SK-N-SH (cell line): ENCODE data around the gene PSMD13. TPM values are rescaled to one million over a fixed set of nuclear protein-coding genes. Genes with fewer than 3 reads are reported as not detected.

Experiments
- CTCF ChIA-PET: fragments of 300-600, 350-600 bp; formaldehyde crosslinking; extraction: SDS; loops from one replicate; lab custom pipeline; 2021; lab: Yijun Ruan, JAX
- POLR2A ChIA-PET: fragments of 350-600 bp; sonication (Branson Sonifier 250); formaldehyde crosslinking; extraction: SDS; loops from one replicate; lab custom pipeline; 2020; ENCODE audit warnings: antibody characterized with exemption, inconsistent platforms; lab: Yijun Ruan, JAX
- DNase-seq: peaks from one replicate; pipeline ENCODE4 v3.0.0; 2012
- H2AFZ ChIP-seq: fragments of 200-600 bp; sonication (generic); 2 replicates; pipeline ENCODE4 v1.8.1; 2016; ENCODE audit warnings: antibody characterized with exemption, mild to moderate bottlenecking, low read depth
- H3F3A ChIP-seq: fragments of 200-600 bp; sonication (generic); replicated peaks from 2 replicates; pipeline ENCODE3; 2016; ENCODE audit warnings: antibody characterized with exemption, mild to moderate bottlenecking; ENCODE audit not compliant: insufficient read depth
- H3K27ac ChIP-seq, 2 experiments: fragments of 200-500 bp in 1 of 2; fragments of 200-600 bp in 1 of 2; sonication (Bioruptor generic) in 1 of 2; sonication (generic), shearing (Covaris generic) in 1 of 2; 2 replicates each; pipeline versions ENCODE4 v1.5.1 to v1.6.1; 2014 to 2016; ENCODE audit warnings: low read depth in 2 of 2, inconsistent platforms in 1 of 2, low read length in 1 of 2, mild to moderate bottlenecking in 1 of 2, mixed read lengths in 1 of 2
- H3K27me3 ChIP-seq: fragments of 200-600 bp; sonication (generic), shearing (Covaris generic); 2 replicates; pipeline ENCODE4 v1.6.1; 2016; ENCODE audit warnings: mixed run types; ENCODE audit not compliant: insufficient read depth
- H3K36me3 ChIP-seq, 2 experiments: fragments of 200-500 bp in 1 of 2; fragments of 200-600 bp in 1 of 2; sonication (Bioruptor generic) in 1 of 2; sonication (generic) in 1 of 2; replicated peaks in 1 of 2; 2 replicates each; pipeline versions ENCODE3 to v1.5.1; 2014 to 2016; ENCODE audit warnings: low read length in 1 of 2, mild to moderate bottlenecking in 1 of 2; ENCODE audit not compliant: insufficient read depth in 2 of 2, control insufficient read depth in 1 of 2
- H3K4me1 ChIP-seq, 2 experiments: fragments of 200-500 bp in 1 of 2; fragments of 200-600 bp in 1 of 2; sonication (Bioruptor generic) in 1 of 2; sonication (generic), shearing (Covaris generic) in 1 of 2; 2 replicates each; pipeline versions ENCODE4 v1.5.1 to v1.6.1; 2014 to 2016; ENCODE audit warnings: low read depth in 1 of 2, low read length in 1 of 2, mixed run types in 1 of 2; ENCODE audit not compliant: insufficient read depth in 2 of 2, control insufficient read depth in 1 of 2
- H3K4me2 ChIP-seq: fragments of 200-600 bp; sonication (generic), shearing (Covaris generic); 2 replicates; pipeline ENCODE4 v1.6.1; 2017; ENCODE audit warnings: mixed run types
- H3K4me3 ChIP-seq, 2 experiments: fragments of 200-500 bp in 1 of 2; fragments of 200-600 bp in 1 of 2; sonication (Bioruptor generic) in 1 of 2; sonication (generic), shearing (Covaris generic) in 1 of 2; 2 replicates each; pipeline versions ENCODE4 v1.5.1 to v1.8.1; 2014 to 2016; ENCODE audit warnings: low read depth in 2 of 2, inconsistent platforms in 1 of 2, low read length in 1 of 2, mild to moderate bottlenecking in 1 of 2, mixed read lengths in 1 of 2, moderate library complexity in 1 of 2
- H3K79me2 ChIP-seq: fragments of 200-600 bp; sonication (generic); 2 replicates; pipeline ENCODE4 v1.8.1; 2017; ENCODE audit warnings: mild to moderate bottlenecking; ENCODE audit not compliant: insufficient read depth
- H3K9ac ChIP-seq: fragments of 200-600 bp; sonication (generic); 2 replicates; pipeline ENCODE4 v1.6.1; 2017; ENCODE audit warnings: mixed run types
- H3K9me2 ChIP-seq: fragments of 200-600 bp; sonication (generic); 2 replicates; pipeline ENCODE4 v1.6.1; 2017; ENCODE audit warnings: mixed run types
- H3K9me3 ChIP-seq: fragments of 200-600 bp; sonication (generic); 2 replicates; pipeline ENCODE4 v1.6.1; 2017; ENCODE audit warnings: mixed run types, mild to moderate bottlenecking, moderate library complexity
- H4K20me1 ChIP-seq: fragments of 200-600 bp; sonication (generic); 2 replicates; pipeline ENCODE4 v1.6.1; 2017; ENCODE audit warnings: mild to moderate bottlenecking, mixed run types; ENCODE audit not compliant: insufficient read depth
- CHD2 ChIP-seq: fragments of 150-350 bp; IDR thresholded peaks from 2 replicates; pipeline ENCODE4 v1.6.1; 2018; ENCODE audit warnings: low read length; ENCODE audit not compliant: partially characterized antibody
- ELF1 ChIP-seq: IDR thresholded peaks from 2 replicates; pipeline ENCODE4 v1.4.0; 2012
- EZH2phosphoT487 ChIP-seq: fragments of 200-600 bp; sonication (generic); IDR thresholded peaks from 2 replicates; pipeline ENCODE4 v1.6.1; 2017; ENCODE audit warnings: low read depth, mixed run types, mild to moderate bottlenecking, antibody characterized with exemption, moderate library complexity, borderline replicate concordance
- FOSL2 ChIP-seq: IDR thresholded peaks from 2 replicates; pipeline ENCODE4 v1.4.0; 2012; ENCODE audit warnings: low read depth, mild to moderate bottlenecking, moderate library complexity, borderline replicate concordance
- JUND ChIP-seq: IDR thresholded peaks from 2 replicates; pipeline ENCODE4 v1.4.0; 2012
- MXI1 ChIP-seq: IDR thresholded peaks from 2 replicates; pipeline ENCODE4 v1.6.1; 2012; ENCODE audit warnings: mild to moderate bottlenecking, low read depth, low read length, improper control_type of control experiment
- NFIC ChIP-seq: IDR thresholded peaks from 2 replicates; pipeline ENCODE4 v1.4.0; 2012; ENCODE audit warnings: borderline replicate concordance
- POLR2AphosphoS5 ChIP-seq: IDR thresholded peaks from 2 replicates; pipeline ENCODE4 v1.6.1; 2012; ENCODE audit warnings: low read depth, low read length
- RAD21 ChIP-seq: IDR thresholded peaks from 2 replicates; pipeline ENCODE4 v1.6.1; 2012; ENCODE audit warnings: mild to moderate bottlenecking, low read length
- RCOR1 ChIP-seq: fragments of 150-350 bp; IDR thresholded peaks from 2 replicates; pipeline ENCODE4 v1.6.1; 2017; ENCODE audit warnings: antibody characterized with exemption, low read length
- SMC3 ChIP-seq: IDR thresholded peaks from 2 replicates; pipeline ENCODE4 v1.6.1; 2012; ENCODE audit warnings: low read depth, low read length, improper control_type of control experiment
- WGBS: methylation state at CpG from one replicate; pipeline ENCODE4 v1.1.6; 2017; ENCODE audit warnings: low lambda C conversion rate; 5-methylcytosine and 5-hydroxymethylcytosine counted together
- polyA plus RNA-seq, 3 experiments: library from polyadenylated mRNA; depleted of rRNA; stranded (reverse); fragments of >200 nt; gene quantifications; 2 replicates each; pipeline ENCODE4 v1.2.3, GENCODE V29; 2012
- TF ChIP-seq, protein P1 (sequence below): IDR thresholded peaks from 2 replicates; pipeline ENCODE4 v1.6.1; 2012; ENCODE audit warnings: mild to moderate bottlenecking, low read depth, low read length, moderate library complexity

Gene PSMD13
- polyA plus RNA-seq, 1 of the 3 experiments (the other 2 are of a cell fraction) = 196 TPM

DNA sequence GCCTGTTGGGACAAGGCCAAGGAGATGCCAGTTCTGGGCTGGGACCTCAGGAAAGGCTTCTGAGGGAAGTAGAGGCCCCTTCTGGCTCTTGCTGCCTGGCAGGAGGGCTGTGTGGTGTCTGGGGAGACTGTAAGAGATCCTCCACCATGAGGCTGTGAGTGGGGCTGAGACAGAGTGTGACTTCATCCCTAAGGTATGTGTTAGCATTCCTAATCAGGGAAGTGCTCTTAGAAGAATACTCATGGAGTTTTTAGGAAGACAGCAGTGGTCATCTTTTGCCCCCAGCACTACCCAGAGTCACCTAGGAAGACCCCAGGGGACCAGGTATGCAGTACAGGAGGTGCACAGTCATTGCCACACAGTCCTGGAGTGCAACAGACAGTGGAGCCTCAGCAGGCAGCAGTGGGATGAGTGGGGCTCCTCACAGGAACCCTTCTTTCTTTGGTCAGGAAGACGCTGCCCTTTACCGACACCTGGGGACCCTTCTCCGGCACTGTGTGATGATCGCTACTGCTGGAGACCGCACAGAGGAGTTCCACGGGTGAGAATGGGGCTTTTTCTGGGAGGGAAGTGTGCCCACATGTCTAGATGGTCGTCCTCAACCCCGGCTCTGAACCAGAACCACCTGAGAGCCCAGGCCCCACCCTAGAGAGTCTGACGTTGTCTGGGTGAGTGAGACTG is 26.5 kb upstream of the PSMD13 start:
- Histone ChIP-seq H3K4me3 (peak overlapping the region; percentile 78 to 97; a peak in 3 of 4 replicates), H3F3A (peaks cover 17% of the 10 kb centered on the region), H2AFZ (no peak overlapping the region), H3K27ac (peak overlapping the region in 1 of 2 experiments; percentile 99; a peak in 3 of 4 replicates), H3K4me1 (peaks cover 15 to 32% of the 10 kb centered on the region in 2 experiments; a peak in 3 of 4 replicates), H3K9ac (peak overlapping the region; percentile 99), H3K9me3 (no peaks in the 10 kb centered on the region), H3K27me3 (no peaks in the 10 kb centered on the region), H3K9me2 (no peaks in the 10 kb centered on the region), H3K36me3 (peaks cover 45 to 56% of the 10 kb centered on the region in 2 experiments), H4K20me1 (peaks cover 23% of the 10 kb centered on the region), H3K4me2 (peak overlapping the region; percentile 92), H3K79me2 (peaks cover 65% of the 10 kb centered on the region)
- DNase-seq = no peak
- ChIA-PET CTCF (interaction anchor here (0.6 kb wide), 1 partner anchor 153 kb away, joined by 3 read pairs; no protein-coding TSS in a partner anchor), POLR2A (no interaction called here)
- no peak for TF ChIP-seq MXI1
- TF ChIP-seq POLR2AphosphoS5 = 0 out of 2 replicates have a peak, but pooled peaks have one; percentile 10
- WGBS = 30% methylated on average over 2 of the region's 9 CpGs

DNA sequence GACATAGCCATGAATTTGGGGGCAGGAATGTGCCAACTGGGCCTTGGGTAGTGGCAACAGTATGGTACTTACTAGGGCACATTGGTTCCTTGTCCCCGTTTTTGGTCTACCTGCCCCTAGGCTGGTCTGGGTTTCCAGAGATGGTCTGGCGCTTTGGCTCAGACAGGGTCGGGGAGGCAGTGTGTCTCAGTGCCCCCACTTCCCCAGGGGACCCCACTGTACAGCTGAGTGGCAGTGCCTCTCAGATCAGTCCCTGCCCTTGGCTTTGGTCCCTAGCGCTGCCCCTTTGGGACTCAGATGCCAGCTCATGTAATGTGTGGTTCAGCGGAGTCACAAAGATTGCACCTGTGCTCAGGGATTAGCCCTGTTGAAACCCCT is 26.0 kb upstream of the PSMD13 start:
- DNase-seq = no peak
- POLR2A ChIA-PET = interaction anchor here (1.6 kb wide), 1 partner anchor 25 kb away, joined by 4 read pairs; no protein-coding TSS in a partner anchor
- peaks cover 19% of the 10 kb centered on the region for H4K20me1 ChIP-seq
- H3K27ac ChIP-seq = no peak overlapping the region
- peak overlapping the region; percentile 9; the same call in 1 of the 2 replicates for H3K9ac ChIP-seq
- H3K4me2 ChIP-seq = peak overlapping the region; percentile 92; the same call in 1 of the 2 replicates
- no peak for TF ChIP-seq ELF1
- no peaks in the 10 kb centered on the region for H3K27me3 ChIP-seq
- peaks cover 17% of the 10 kb centered on the region for H3F3A ChIP-seq
- no peak overlapping the region for H2AFZ ChIP-seq
- peaks cover 12 to 27% of the 10 kb centered on the region in 2 experiments; a peak in 3 of 4 replicates for H3K4me1 ChIP-seq
- 96% methylated on average over 4 of the region's 5 CpGs for WGBS
- peaks cover 42 to 54% of the 10 kb centered on the region in 2 experiments for H3K36me3 ChIP-seq
- H3K9me2 ChIP-seq = no peaks in the 10 kb centered on the region
- CTCF ChIA-PET = no interaction called here
- H3K79me2 ChIP-seq = peaks cover 59% of the 10 kb centered on the region
- no peaks in the 10 kb centered on the region for H3K9me3 ChIP-seq
- H3K4me3 ChIP-seq = peak overlapping the region in 1 of 2 experiments; percentile 78; a peak in 2 of 4 replicates

DNA sequence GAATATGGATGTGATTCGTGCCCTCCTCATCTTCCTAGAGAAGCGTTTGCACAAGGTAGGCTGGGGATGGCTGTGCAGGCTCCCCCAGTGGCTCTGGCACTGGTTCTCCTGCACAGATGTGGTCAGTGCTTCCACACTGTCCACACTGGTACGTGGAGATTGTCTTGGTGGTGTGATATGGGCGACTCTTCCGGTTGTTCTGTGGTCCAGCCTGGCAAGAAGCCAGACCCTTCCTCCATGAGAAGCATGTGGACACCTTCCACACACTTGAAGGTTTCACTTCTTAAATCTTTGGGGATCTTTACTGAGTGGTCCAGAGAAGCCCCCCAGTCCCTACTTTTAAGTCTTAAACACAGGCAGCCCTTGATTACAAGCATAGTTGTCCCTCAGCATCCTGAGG is 25.5 kb upstream of the PSMD13 start:
- Histone ChIP-seq H3K4me1 (peaks cover 8 to 22% of the 10 kb centered on the region in 2 experiments; a peak in 2 of 4 replicates), H2AFZ (no peak overlapping the region), H3K9me3 (no peaks in the 10 kb centered on the region), H3K36me3 (peaks cover 43 to 59% of the 10 kb centered on the region in 2 experiments), H4K20me1 (peaks cover 14% of the 10 kb centered on the region), H3K4me2 (peak overlapping the region; percentile 92; the same call in 1 of the 2 replicates), H3K79me2 (peaks cover 54% of the 10 kb centered on the region), H3K4me3 (no peak overlapping the region), H3K27ac (no peak overlapping the region), H3F3A (peaks cover 21% of the 10 kb centered on the region), H3K9ac (peak overlapping the region; percentile 9; the same call in 1 of the 2 replicates), H3K27me3 (no peaks in the 10 kb centered on the region), H3K9me2 (no peaks in the 10 kb centered on the region)
- POLR2A ChIA-PET = interaction anchor here (1.6 kb wide), 1 partner anchor 24 kb away, joined by 4 read pairs; no protein-coding TSS in a partner anchor
- WGBS = 97% methylated on average over 3 of the region's 5 CpGs
- CTCF ChIA-PET = no interaction called here
- no peak for DNase-seq
- no peak for TF ChIP-seq SMC3
- no peak for TF ChIP-seq RAD21
- no peak for TF ChIP-seq FOSL2
- TF ChIP-seq, protein P1, sequence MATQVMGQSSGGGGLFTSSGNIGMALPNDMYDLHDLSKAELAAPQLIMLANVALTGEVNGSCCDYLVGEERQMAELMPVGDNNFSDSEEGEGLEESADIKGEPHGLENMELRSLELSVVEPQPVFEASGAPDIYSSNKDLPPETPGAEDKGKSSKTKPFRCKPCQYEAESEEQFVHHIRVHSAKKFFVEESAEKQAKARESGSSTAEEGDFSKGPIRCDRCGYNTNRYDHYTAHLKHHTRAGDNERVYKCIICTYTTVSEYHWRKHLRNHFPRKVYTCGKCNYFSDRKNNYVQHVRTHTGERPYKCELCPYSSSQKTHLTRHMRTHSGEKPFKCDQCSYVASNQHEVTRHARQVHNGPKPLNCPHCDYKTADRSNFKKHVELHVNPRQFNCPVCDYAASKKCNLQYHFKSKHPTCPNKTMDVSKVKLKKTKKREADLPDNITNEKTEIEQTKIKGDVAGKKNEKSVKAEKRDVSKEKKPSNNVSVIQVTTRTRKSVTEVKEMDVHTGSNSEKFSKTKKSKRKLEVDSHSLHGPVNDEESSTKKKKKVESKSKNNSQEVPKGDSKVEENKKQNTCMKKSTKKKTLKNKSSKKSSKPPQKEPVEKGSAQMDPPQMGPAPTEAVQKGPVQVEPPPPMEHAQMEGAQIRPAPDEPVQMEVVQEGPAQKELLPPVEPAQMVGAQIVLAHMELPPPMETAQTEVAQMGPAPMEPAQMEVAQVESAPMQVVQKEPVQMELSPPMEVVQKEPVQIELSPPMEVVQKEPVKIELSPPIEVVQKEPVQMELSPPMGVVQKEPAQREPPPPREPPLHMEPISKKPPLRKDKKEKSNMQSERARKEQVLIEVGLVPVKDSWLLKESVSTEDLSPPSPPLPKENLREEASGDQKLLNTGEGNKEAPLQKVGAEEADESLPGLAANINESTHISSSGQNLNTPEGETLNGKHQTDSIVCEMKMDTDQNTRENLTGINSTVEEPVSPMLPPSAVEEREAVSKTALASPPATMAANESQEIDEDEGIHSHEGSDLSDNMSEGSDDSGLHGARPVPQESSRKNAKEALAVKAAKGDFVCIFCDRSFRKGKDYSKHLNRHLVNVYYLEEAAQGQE = no peak
- TF ChIP-seq CHD2 = no peak
- no peak for TF ChIP-seq EZH2phosphoT487
- TF ChIP-seq RCOR1 = no peak
- TF ChIP-seq NFIC = no peak
- TF ChIP-seq JUND = no peak
- no peak for TF ChIP-seq POLR2AphosphoS5
